Right lobe of liver (tissue), 6 donors: Measurements from ENCODE around the gene WDR88. TPM values are rescaled to one million over a fixed set of nuclear protein-coding genes. Genes with fewer than 3 reads are reported as not detected.
"Not testable (repeated sequence)": the region's sequence is repeated elsewhere in the genome, so short reads cannot be mapped to it uniquely, and the experiment has no call there.

ENCODE experiments used
- ATAC-seq, 4 donors: fragments of 200-7000 bp; cut with Tn5 transposase; one replicate each; pipeline ENCODE4 v1.9.1; 2020; ENCODE audit warnings: mild to moderate bottlenecking in 4 of 4, moderate library complexity in 4 of 4
- DNase-seq, 3 donors: peaks; one replicate each; pipeline ENCODE4 v3.0.0-alpha.2; 2020
- H3K27ac ChIP-seq, 3 donors: fragments of 200-600 bp; one replicate each; pipeline ENCODE4 v1.8.0; 2022
- H3K27me3 ChIP-seq, 2 donors: fragments of 200-600 bp; one replicate each; pipeline ENCODE4 v1.8.0; 2022
- H3K36me3 ChIP-seq, 4 donors: fragments of 200-600 bp; sonication (generic) in 1 of 4; one replicate each; pipeline versions ENCODE4 v1.5.1 to v1.8.0; 2017 to 2022; ENCODE audit warnings: control low read depth in 1 of 4
- H3K4me1 ChIP-seq, 4 donors: fragments of 200-600 bp; sonication (generic) in 1 of 4; one replicate each; pipeline versions ENCODE4 v1.5.1 to v1.8.0; 2017 to 2022; ENCODE audit warnings: control low read depth in 1 of 4
- H3K4me3 ChIP-seq, 3 donors: fragments of 200-600 bp; one replicate each; pipeline ENCODE4 v1.8.0; 2022
- H3K9me3 ChIP-seq, 4 donors: fragments of 200-600 bp; sonication (generic) in 1 of 4; one replicate each; pipeline versions ENCODE4 v1.5.1 to v1.8.0; 2017 to 2022; ENCODE audit warnings: control low read depth in 1 of 4
- POLR2A ChIP-seq: fragments of 450-650 bp; IDR thresholded peaks from one replicate; pipeline ENCODE4 v1.6.1; 2017; ENCODE audit warnings: antibody characterized with exemption, mild to moderate bottlenecking
- WGBS: methylation state at CpG from one replicate; pipeline ENCODE4 v1.1.6; 2018; ENCODE audit warnings: low coverage, low lambda C conversion rate; ENCODE audit not compliant: insufficient coverage; ENCODE audit errors: missing lambda C conversion rate; 5-methylcytosine and 5-hydroxymethylcytosine counted together
- intact Hi-C, 2 donors: fragments of 100-400 bp; cut with DNase I; formaldehyde crosslinking; loops; one replicate each; pipeline versions ENCODE4 v1.11.2 to v1.14.1; 2022
- total RNA-seq, 6 experiments: library from RNA; depleted of rRNA in 2 of 6; stranded (reverse); fragments of >200 nt in 2 of 6; fragmentation: NEBNext Ultra II Directional in 3 of 6; extraction: Animal tissue kit (Norgen Biotek cat#: 25700) in 3 of 6; gene quantifications; one replicate each; pipeline versions ENCODE4 v1.1.0 to v1.2.4, GENCODE V29; 2016 to 2023
- TF ChIP-seq, protein P1 (sequence below), 4 donors: fragments of 200-600 bp in 3 of 4; fragments of 450-650 bp in 1 of 4; IDR thresholded peaks; one replicate each; pipeline versions ENCODE4 v1.5.1 to v1.8.0; 2016 to 2022; ENCODE audit warnings: antibody characterized with exemption in 4 of 4, mild to moderate bottlenecking in 2 of 4
- donor health status: DM: no; HTN: yes; CAD: no.
- donor health status: DM: no; HTN: no; CAD: no.
- donor health status: DM: no; HTN: no; CAD: no.
- donor health status: DM: no; HTN: yes; CAD: no.
- donor health status: DM: no; HTN: yes; CAD: no.

Gene WDR88
- total RNA-seq, 6 experiments from 2014 or later: not detected

DNA sequence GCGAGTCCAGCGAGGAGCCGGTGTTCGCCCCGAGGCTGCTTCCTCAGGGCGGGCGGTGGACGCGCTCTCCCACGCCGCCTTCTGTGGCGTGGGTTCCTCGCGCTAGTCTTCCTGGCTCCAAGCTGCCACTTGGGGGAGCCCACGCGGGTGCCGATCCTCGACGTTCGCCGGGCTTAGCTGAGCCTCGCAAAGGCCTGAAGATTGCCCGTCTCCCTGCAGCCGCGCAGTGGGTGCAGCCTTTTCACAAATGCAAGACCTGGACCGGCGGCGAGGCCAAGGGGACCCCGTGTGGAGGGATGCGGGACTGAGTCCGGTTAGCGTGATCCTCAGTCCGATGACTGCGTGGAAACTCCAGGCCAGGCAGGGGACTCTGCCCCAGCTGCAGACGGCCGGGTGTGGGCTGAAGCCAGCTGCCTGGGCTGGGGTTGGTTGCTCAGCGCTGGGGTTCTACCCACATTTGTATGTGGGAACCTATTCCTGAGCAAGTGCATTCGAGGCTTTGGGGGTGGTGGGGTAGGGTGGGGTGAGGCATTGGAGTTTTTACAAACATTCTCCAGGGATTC, 45.6 kb downstream of the WDR88 start:
- H3K27ac ChIP-seq: peak overlapping the region; percentile 58 to 89 (median 88)
- H3K4me3 ChIP-seq: peak overlapping the region; percentile 56 to 94 (median 90)
- H3K36me3 ChIP-seq: no peaks in the 10 kb centered on the region
- peaks cover 0 to 18% (median 4%) of the 10 kb centered on the region in 4 donors for H3K4me1 ChIP-seq
- WGBS: 0% methylated on average over 10 of the region's 38 CpGs
- intact Hi-C loops: no loop called here
- no peaks in the 10 kb centered on the region for H3K27me3 ChIP-seq
- ATAC-seq: peak; percentile 12 to 26 (median 19)
- DNase-seq: no peak
- no peaks in the 10 kb centered on the region for H3K9me3 ChIP-seq
- no peak for TF ChIP-seq POLR2A
- TF ChIP-seq, protein P1, sequence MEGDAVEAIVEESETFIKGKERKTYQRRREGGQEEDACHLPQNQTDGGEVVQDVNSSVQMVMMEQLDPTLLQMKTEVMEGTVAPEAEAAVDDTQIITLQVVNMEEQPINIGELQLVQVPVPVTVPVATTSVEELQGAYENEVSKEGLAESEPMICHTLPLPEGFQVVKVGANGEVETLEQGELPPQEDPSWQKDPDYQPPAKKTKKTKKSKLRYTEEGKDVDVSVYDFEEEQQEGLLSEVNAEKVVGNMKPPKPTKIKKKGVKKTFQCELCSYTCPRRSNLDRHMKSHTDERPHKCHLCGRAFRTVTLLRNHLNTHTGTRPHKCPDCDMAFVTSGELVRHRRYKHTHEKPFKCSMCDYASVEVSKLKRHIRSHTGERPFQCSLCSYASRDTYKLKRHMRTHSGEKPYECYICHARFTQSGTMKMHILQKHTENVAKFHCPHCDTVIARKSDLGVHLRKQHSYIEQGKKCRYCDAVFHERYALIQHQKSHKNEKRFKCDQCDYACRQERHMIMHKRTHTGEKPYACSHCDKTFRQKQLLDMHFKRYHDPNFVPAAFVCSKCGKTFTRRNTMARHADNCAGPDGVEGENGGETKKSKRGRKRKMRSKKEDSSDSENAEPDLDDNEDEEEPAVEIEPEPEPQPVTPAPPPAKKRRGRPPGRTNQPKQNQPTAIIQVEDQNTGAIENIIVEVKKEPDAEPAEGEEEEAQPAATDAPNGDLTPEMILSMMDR (IDR thresholded peaks at IDR 0.05): peak in 3 of 4 donors; percentile 24 to 41 (median 41)

DNA sequence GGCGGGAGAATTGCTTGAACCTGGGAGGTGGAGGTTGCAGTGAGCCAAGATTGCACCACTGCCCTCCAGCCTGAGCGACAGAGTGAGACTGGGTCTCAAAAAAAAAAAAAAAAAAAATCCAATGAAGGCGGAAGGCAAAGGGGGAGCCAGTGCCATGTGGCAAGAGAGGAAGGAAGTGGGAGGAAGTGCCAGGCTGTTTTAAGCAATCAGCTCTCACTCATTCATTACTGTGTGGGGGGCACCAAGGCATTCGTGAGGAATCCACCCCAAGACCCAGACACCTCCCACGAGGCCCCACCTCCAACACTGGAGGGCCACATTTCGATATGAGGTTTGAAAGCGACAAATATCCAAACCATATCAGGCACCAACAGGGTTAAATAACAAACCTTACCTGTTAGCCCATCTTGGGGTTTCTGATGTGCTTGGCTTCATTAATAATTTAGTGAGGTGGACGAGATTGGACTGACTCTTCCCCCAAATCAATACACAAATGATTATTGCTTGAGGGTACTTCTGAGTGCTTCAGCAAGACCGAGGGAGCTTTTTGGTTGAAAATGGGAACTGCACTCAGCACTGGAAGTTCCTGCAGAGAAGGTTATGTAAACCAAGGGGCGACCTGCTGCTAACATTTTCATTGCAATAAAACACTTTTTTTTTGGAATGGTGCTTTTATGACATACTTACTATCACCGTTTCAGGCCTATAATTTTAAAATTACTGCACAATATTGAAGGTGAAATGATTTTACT, 54.7 kb downstream of the WDR88 start:
- WGBS: 55% methylated on average over 9 of the region's 11 CpGs
- TF ChIP-seq, protein P1 (IDR thresholded peaks at IDR 0.05): no peak
- TF ChIP-seq POLR2A: no peak
- Histone ChIP-seq H3K27me3 (no peaks in the 10 kb centered on the region), H3K4me1 (peaks cover 0 to 5% (median 0%) of the 10 kb centered on the region in 4 donors), H3K36me3 (no peaks in the 10 kb centered on the region), H3K4me3 (no peak overlapping the region), H3K9me3 (no peaks in the 10 kb centered on the region), H3K27ac (no peak overlapping the region)
- intact Hi-C loops: no loop called here
- DNase-seq (peak in 1 of 3 donors; percentile 3), ATAC-seq (peak in 1 of 4 donors; percentile 11)

DNA sequence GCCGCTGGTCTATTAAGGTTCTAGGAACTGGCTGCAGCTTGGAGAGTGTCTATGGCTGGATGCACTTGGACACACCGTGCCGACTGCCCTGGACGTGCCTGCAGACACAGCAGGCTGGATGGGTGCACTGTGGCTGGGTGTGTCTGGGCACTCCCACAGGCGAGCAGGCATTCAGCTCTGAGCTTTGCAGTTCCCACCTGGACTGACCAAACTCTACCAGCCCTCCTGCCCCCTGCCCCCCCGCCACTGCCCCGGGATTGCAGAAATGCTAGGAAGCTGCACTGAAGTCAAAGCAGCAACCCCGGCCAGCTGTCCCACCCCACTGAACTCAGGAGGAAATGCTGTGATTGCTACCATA, 55.2 kb downstream of the WDR88 start:
- Histone ChIP-seq H3K27ac (no peak overlapping the region), H3K9me3 (no peaks in the 10 kb centered on the region), H3K36me3 (no peaks in the 10 kb centered on the region), H3K4me3 (no peak overlapping the region), H3K27me3 (no peaks in the 10 kb centered on the region), H3K4me1 (peaks cover 0 to 5% (median 0%) of the 10 kb centered on the region in 4 donors)
- WGBS: 53% methylated on average over 3 of the region's 8 CpGs
- ATAC-seq (no peak), DNase-seq (peak in 1 of 3 donors; percentile 45)
- intact Hi-C loops: no loop called here
- TF ChIP-seq, protein P1 (IDR thresholded peaks at IDR 0.05): no peak
- no peak for TF ChIP-seq POLR2A

DNA sequence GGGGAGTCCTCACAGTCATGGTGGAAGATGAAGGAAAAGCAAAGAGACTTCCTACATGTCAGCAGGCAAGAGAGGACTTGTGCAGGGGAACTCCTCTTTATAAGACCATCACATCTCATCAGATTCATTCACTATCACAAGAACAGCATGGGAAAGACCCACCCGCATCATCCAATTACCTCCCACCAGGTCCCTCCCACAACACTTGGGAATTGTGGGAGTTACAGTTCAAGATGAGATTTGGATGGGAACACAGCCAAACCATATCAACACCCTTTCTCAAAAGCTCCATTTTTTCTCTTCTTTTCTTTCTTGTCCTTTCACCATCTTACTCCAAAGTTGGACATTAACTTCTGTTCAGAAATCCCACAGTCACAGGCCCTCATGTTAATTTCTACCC, 57.5 kb downstream of the WDR88 start:
- WGBS: no CpG with 5 or more reads among the region's 1 CpG
- Histone ChIP-seq H3K27me3 (no peaks in the 10 kb centered on the region), H3K36me3 (no peaks in the 10 kb centered on the region), H3K4me1 (no peaks in the 10 kb centered on the region), H3K9me3 (no peaks in the 10 kb centered on the region), H3K4me3 (no peak overlapping the region), H3K27ac (no peak overlapping the region)
- TF ChIP-seq POLR2A: no peak
- TF ChIP-seq, protein P1 (IDR thresholded peaks at IDR 0.05): no peak
- no peak for DNase-seq
- no peak for ATAC-seq
- intact Hi-C loops: no loop called here

DNA sequence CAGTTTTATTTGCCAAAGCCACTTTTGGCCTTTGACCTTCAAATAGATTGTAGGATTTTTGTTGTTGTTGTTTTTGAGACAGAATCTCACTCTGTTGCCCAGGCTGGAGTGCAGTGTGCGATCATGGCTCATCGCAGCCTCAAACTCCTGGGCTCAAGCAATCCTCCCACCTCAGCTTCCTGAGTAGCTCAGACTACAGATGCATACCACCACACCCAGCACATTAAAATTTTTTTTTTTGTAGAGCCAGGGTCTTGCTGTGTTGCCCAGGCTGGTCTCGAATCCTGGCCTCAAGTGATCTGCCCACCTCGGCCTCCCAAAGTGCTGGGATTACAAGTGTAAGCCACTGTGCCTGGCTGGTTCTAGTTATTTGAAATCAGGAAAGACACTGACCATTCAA, 59.2 kb downstream of the WDR88 start:
- H3K4me1 ChIP-seq, ATAC-seq, H3K27me3 ChIP-seq, H3K4me3 ChIP-seq, H3K27ac ChIP-seq, intact Hi-C loops, H3K9me3 ChIP-seq, H3K36me3 ChIP-seq: not testable (repeated sequence)
- 85% methylated on average over 4 of the region's 4 CpGs for WGBS
- DNase-seq: peak in 1 of 3 donors; percentile 1
